SH-SY5Y (cell line): ENCODE results near the gene TIMP4.

ENCODE experiments used
- GATA2 ChIP-seq: IDR thresholded peaks from 2 replicates; pipeline ENCODE4 v1.6.1; 2011; ENCODE audit warnings: mild to moderate bottlenecking, low read depth, low read length
- GATA3 ChIP-seq: IDR thresholded peaks from 2 replicates; pipeline ENCODE4 v1.6.1; 2011; ENCODE audit warnings: low read depth, mild to moderate bottlenecking, low read length, moderate library complexity

DNA sequence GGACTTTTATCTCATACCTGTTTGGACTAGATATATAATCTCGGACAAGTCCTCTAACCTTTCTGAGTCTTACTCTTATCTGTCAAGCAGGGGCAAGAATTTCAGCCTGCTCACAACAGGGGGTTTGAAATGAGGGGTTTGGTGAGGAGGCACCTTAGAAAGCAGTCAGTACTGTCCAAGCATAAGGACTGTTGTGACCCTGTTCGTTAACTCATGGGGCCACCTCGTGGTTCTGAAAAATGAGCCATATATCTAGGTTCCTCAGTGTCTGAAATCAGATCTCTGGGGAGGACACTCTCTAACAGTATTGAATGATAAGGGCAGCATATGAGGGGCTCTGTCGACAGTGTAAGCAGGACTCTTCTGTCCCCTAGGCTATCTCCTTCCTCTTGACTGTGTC lies 7.2 kb upstream of the TIMP4 start:
- TF ChIP-seq GATA2 (no peak), GATA3 (no peak)
